HCT116 (cell line): Measurements from ENCODE around the gene IL18BP. TPM values are rescaled to one million over a fixed set of nuclear protein-coding genes. Genes with fewer than 3 reads are reported as not detected.

ENCODE experiments used
- ATAC-seq: fragments of 200-7000 bp; cut with Tn5 transposase; 2 replicates; pipeline ENCODE4 v1.9.1; 2020; ENCODE audit warnings: mild to moderate bottlenecking, moderate library complexity
- BruUV-seq: library from RNA; stranded (reverse); fragments of 400-500 nt; replicated peaks from 2 replicates; lab custom pipeline; 2021; lab: Mats Ljungman, UMichigan
- CTCF ChIA-PET: fragments of 300-600 bp; sonication (Branson Sonifier 250); formaldehyde crosslinking; loops from one replicate; lab custom pipeline; 2021; ENCODE audit warnings: antibody characterized with exemption; lab: Charles Lee
- POLR2A ChIA-PET: fragments of 300-600, 350-600 bp; sonication (Branson Sonifier 250); formaldehyde crosslinking; loops from one replicate; lab custom pipeline; 2021; ENCODE audit warnings: antibody characterized with exemption; lab: Charles Lee
- RAD21 ChIA-PET, 2 experiments: fragments of 300-600 bp; sonication (Branson Sonifier 250); formaldehyde crosslinking; loops; one replicate each; lab custom pipeline; 2023; ENCODE audit warnings: low total read pairs in 2 of 2; ENCODE audit not compliant: uncharacterized antibody in 2 of 2, unreplicated experiment in 2 of 2, low non-redundant PET in 1 of 2; lab: Charles Lee
- DNase-seq: peaks from one replicate; pipeline ENCODE4 v3.0.0-alpha.2; 2010; ENCODE audit warnings: low read depth, low spot score
- H2AFZ ChIP-seq: fragments of 200-600 bp; shearing (Covaris generic), sonication (generic); 2 replicates; pipeline ENCODE4 v1.6.1; 2017; ENCODE audit warnings: low read depth, mixed run types, mixed read lengths, antibody characterized with exemption, low read length; ENCODE audit not compliant: poor library complexity, severe bottlenecking
- H3K27ac ChIP-seq: 2 replicates; pipeline ENCODE4 v1.5.1; 2012; ENCODE audit warnings: low read depth, low read length
- H3K27me3 ChIP-seq: fragments of 200-600 bp; sonication (generic); 2 replicates; pipeline ENCODE4 v1.6.1; 2016; ENCODE audit warnings: mixed run types, low read length, mixed read lengths; ENCODE audit not compliant: insufficient read depth
- H3K36me3 ChIP-seq, 2 experiments: fragments of 200-500 bp in 1 of 2; fragments of 200-600 bp in 1 of 2; sonication (Bioruptor generic) in 1 of 2; sonication (generic) in 1 of 2; 2 replicates each; pipeline versions ENCODE4 v1.5.1 to v1.6.1; 2014 to 2016; ENCODE audit warnings: low read length in 2 of 2, inconsistent platforms in 1 of 2, mixed read lengths in 1 of 2, mixed run types in 1 of 2; ENCODE audit not compliant: insufficient read depth in 2 of 2, control insufficient read depth in 1 of 2
- H3K4me1 ChIP-seq, 2 experiments: fragments of 200-600 bp in 1 of 2; sonication (generic) in 1 of 2; 2 replicates each; pipeline versions ENCODE4 v1.5.1 to v1.6.1; 2012 to 2017; ENCODE audit warnings: low read length in 2 of 2, inconsistent platforms in 1 of 2, mild to moderate bottlenecking in 1 of 2, mixed read lengths in 1 of 2, mixed run types in 1 of 2, moderate library complexity in 1 of 2; ENCODE audit not compliant: insufficient read depth in 2 of 2, control insufficient read depth in 1 of 2
- H3K4me2 ChIP-seq: fragments of 200-600 bp; sonication (generic); 2 replicates; pipeline ENCODE4 v1.6.1; 2017; ENCODE audit warnings: mixed run types, low read length, mixed read lengths
- H3K4me3 ChIP-seq, 2 experiments: fragments of 200-600 bp in 1 of 2; sonication (generic) in 1 of 2; replicated peaks in 1 of 2; 2 replicates each; pipeline ENCODE4 v1.5.1; 2011 to 2016; ENCODE audit warnings: low read length in 2 of 2, control low read depth in 1 of 2, low read depth in 1 of 2, mild to moderate bottlenecking in 1 of 2, mixed read lengths in 1 of 2, mixed run types in 1 of 2
- H3K79me2 ChIP-seq: fragments of 200-600 bp; sonication (generic); 2 replicates; pipeline ENCODE4 v1.6.1; 2017; ENCODE audit warnings: mild to moderate bottlenecking, mixed run types, low read length, moderate library complexity, mixed read lengths; ENCODE audit not compliant: insufficient read depth
- H3K9ac ChIP-seq: fragments of 200-600 bp; sonication (generic); 2 replicates; pipeline ENCODE4 v1.6.1; 2016; ENCODE audit warnings: low read length, mixed read lengths
- H3K9me2 ChIP-seq: fragments of 200-600 bp; sonication (generic), shearing (Covaris generic); 2 replicates; pipeline ENCODE4 v1.6.1; 2017; ENCODE audit warnings: mixed run types, mild to moderate bottlenecking, moderate library complexity; ENCODE audit not compliant: insufficient read depth
- H3K9me3 ChIP-seq, 2 experiments: fragments of 200-500 bp in 1 of 2; fragments of 200-600 bp in 1 of 2; sonication (Bioruptor generic) in 1 of 2; sonication (generic) in 1 of 2; 2 replicates each; pipeline ENCODE4 v1.6.1; 2014 to 2017; ENCODE audit warnings: low read length in 2 of 2, mixed read lengths in 2 of 2, inconsistent platforms in 1 of 2, low read depth in 1 of 2, mild to moderate bottlenecking in 1 of 2, mixed run types in 1 of 2, moderate library complexity in 1 of 2; ENCODE audit not compliant: control insufficient read depth in 1 of 2, insufficient read depth in 1 of 2
- H4K20me1 ChIP-seq: fragments of 200-600 bp; sonication (generic), shearing (Covaris generic); 2 replicates; pipeline ENCODE4 v1.6.1; 2017; ENCODE audit warnings: mixed run types, mild to moderate bottlenecking, moderate library complexity; ENCODE audit not compliant: insufficient read depth
- ATF3 ChIP-seq: IDR thresholded peaks from 2 replicates; pipeline ENCODE4 v1.6.1; 2012
- CBX3 ChIP-seq: IDR thresholded peaks from 2 replicates; pipeline ENCODE4 v1.6.1; 2012; ENCODE audit warnings: low read depth
- CEBPB ChIP-seq: IDR thresholded peaks from 2 replicates; pipeline ENCODE4 v1.6.1; 2012; ENCODE audit warnings: low read depth
- CTCF ChIP-seq, 3 experiments: fragments of 200-600 bp in 1 of 3; sonication (generic) in 1 of 3; IDR thresholded peaks in 2 of 3; conservative IDR thresholded peaks in 1 of 3; 2 replicates each; pipeline ENCODE4 v1.5.1; 2012 to 2017; ENCODE audit warnings: low read depth in 2 of 3, low read length in 2 of 3, antibody characterized with exemption in 1 of 3, borderline replicate concordance in 1 of 3, control low read depth in 1 of 3, mild to moderate bottlenecking in 1 of 3, mixed read lengths in 1 of 3, mixed run types in 1 of 3, moderate library complexity in 1 of 3; ENCODE audit not compliant: insufficient read depth in 1 of 3
- EGR1 ChIP-seq: IDR thresholded peaks from 2 replicates; pipeline ENCODE4 v1.6.1; 2012; ENCODE audit warnings: low read depth
- ELF1 ChIP-seq: IDR thresholded peaks from 2 replicates; pipeline ENCODE4 v1.6.1; 2012; ENCODE audit warnings: low read depth, borderline replicate concordance
- FOSL1 ChIP-seq: IDR thresholded peaks from 2 replicates; pipeline ENCODE4 v1.6.1; 2012; ENCODE audit warnings: low read depth
- MAX ChIP-seq: IDR thresholded peaks from 2 replicates; pipeline ENCODE4 v1.6.1; 2012
- POLR2A ChIP-seq: IDR thresholded peaks from 2 replicates; pipeline ENCODE4 v1.7.0; 2011; ENCODE audit warnings: borderline replicate concordance; ENCODE audit not compliant: insufficient read depth, insufficient read length; ENCODE audit errors: extremely low read depth
- RAD21 ChIP-seq: IDR thresholded peaks from 2 replicates; pipeline ENCODE4 v1.6.1; 2012; ENCODE audit warnings: low read depth, mild to moderate bottlenecking
- SRF ChIP-seq: IDR thresholded peaks from 2 replicates; pipeline ENCODE4 v1.6.1; 2012; ENCODE audit warnings: low read depth
- TCF7L2 ChIP-seq: IDR thresholded peaks from 2 replicates; pipeline ENCODE4 v1.7.0; 2011; ENCODE audit warnings: borderline replicate concordance, inconsistent platforms; ENCODE audit not compliant: insufficient read depth, insufficient read length; ENCODE audit errors: extremely low read depth
- ZFX ChIP-seq: fragments of 450-650 bp; IDR thresholded peaks from 2 replicates; pipeline ENCODE4 v1.6.1; 2017
- intact Hi-C: fragments of 100-400 bp; cut with micrococcal nuclease; formaldehyde crosslinking; loops from 2 replicates; pipeline ENCODE4 v1.10.0; 2022
- total RNA-seq: library from RNA; stranded (reverse); gene quantifications from one replicate; pipeline ENCODE4 v1.2.1, GENCODE V29; 2021; ENCODE audit not compliant: unreplicated experiment

Gene IL18BP
- total RNA-seq, 1 experiment from 2014 or later: 9.8 TPM

GRCh38 chr11:72015511-72016061, 16.9 kb downstream of the IL18BP start:
- H4K20me1 ChIP-seq: no peaks in the 10 kb centered on the region
- no peaks in the 10 kb centered on the region for H3K79me2 ChIP-seq
- ATAC-seq (peak; percentile 66), DNase-seq (no peak)
- intact Hi-C loops: no loop called here
- H3K27ac ChIP-seq: no peak overlapping the region
- no peaks in the 10 kb centered on the region for H3K27me3 ChIP-seq
- no TSS peak for BruUV-seq
- TF ChIP-seq SRF (no peak), MAX (no peak), ZFX (no peak), POLR2A (no peak), TCF7L2 (no peak), CEBPB (no peak), FOSL1 (no peak), EGR1 (no peak), ATF3 (no peak), CTCF (IDR thresholded peaks at IDR 0.05 in 2 of 3, conservative IDR thresholded peaks at IDR 0.05 in 1 of 3; ENCODE audit: borderline replicate concordance in 1 of 3, insufficient read depth in 1 of 3, low read depth in 2 of 3, low read length in 2 of 3) (peak; percentile 33 to 44 (median 35); a peak in 5 of 6 replicates), CBX3 (no peak), RAD21 (peak; percentile 35; the same call in 1 of the 2 replicates), ELF1 (no peak)
- H3K9me2 ChIP-seq: no peaks in the 10 kb centered on the region
- H2AFZ ChIP-seq: no peak overlapping the region
- H3K4me3 ChIP-seq: no peak overlapping the region
- CTCF ChIA-PET: interaction anchor here (1.3 kb wide), 1 partner anchor 9 kb away, joined by 7 read pairs; no protein-coding TSS in a partner anchor
- no peak overlapping the region for H3K9ac ChIP-seq
- RAD21 ChIA-PET: no interaction called here
- no peaks in the 10 kb centered on the region for H3K4me1 ChIP-seq
- H3K36me3 ChIP-seq: peaks cover 62 to 68% of the 10 kb centered on the region in 2 experiments
- H3K9me3 ChIP-seq: no peaks in the 10 kb centered on the region
- H3K4me2 ChIP-seq: no peak overlapping the region
- POLR2A ChIA-PET: no interaction called here
